Mononuclear cell (primary cell): ENCODE measurements around the gene CBX6. TPM values are rescaled to one million over a fixed set of nuclear protein-coding genes. Genes with fewer than 3 reads are reported as not detected.

Experiments used
- H3K27me3 ChIP-seq: 2 replicates; pipeline ENCODE4 v1.6.0; 2011; ENCODE audit warnings: low read length, control low read depth; ENCODE audit not compliant: insufficient read depth
- H3K4me1 ChIP-seq: 2 replicates; pipeline ENCODE4 v1.5.1; 2011; ENCODE audit warnings: mild to moderate bottlenecking, low read length, control low read depth; ENCODE audit not compliant: insufficient read depth
- H3K4me3 ChIP-seq: 2 replicates; pipeline ENCODE4 v1.5.1; 2011; ENCODE audit warnings: mild to moderate bottlenecking, low read length, moderate library complexity
- H3K9me3 ChIP-seq: 2 replicates; pipeline ENCODE4 v1.5.1; 2011; ENCODE audit warnings: low read depth, mild to moderate bottlenecking, control low read depth, low read length
- total RNA-seq: library from RNA; depleted of rRNA; stranded (reverse); fragments of >200 nt; gene quantifications from one replicate; pipeline ENCODE4 v1.2.3, GENCODE V29; 2012

CBX6 gene
- total RNA-seq, 1 donor = 28.7 TPM

DNA sequence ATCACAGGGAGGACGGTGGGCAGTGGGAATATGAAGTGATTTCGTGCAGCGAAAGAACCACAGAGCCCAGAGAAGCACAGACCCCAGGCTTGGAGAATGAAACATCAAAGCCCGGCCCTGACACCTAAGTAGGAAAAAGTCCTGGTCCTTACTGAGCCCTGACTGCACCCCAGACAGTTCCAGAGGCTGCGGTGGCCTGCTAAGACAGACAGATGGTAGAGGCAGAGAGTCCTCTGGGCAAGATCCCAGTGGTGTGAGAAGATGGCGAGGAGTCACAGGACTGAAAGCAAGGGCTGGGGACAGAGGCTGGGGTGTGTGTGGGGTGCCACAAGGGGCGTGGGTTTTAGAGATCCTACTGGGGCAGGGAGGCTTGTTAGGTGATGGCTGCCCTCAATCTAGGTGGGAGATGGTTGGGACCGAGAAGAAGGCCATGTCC lies 3.7 kb downstream of the CBX6 start:
- H3K4me1 ChIP-seq = peaks cover 30% of the 10 kb centered on the region
- H3K9me3 ChIP-seq = no peaks in the 10 kb centered on the region
- H3K4me3 ChIP-seq = no peak overlapping the region
- no peaks in the 10 kb centered on the region for H3K27me3 ChIP-seq

DNA sequence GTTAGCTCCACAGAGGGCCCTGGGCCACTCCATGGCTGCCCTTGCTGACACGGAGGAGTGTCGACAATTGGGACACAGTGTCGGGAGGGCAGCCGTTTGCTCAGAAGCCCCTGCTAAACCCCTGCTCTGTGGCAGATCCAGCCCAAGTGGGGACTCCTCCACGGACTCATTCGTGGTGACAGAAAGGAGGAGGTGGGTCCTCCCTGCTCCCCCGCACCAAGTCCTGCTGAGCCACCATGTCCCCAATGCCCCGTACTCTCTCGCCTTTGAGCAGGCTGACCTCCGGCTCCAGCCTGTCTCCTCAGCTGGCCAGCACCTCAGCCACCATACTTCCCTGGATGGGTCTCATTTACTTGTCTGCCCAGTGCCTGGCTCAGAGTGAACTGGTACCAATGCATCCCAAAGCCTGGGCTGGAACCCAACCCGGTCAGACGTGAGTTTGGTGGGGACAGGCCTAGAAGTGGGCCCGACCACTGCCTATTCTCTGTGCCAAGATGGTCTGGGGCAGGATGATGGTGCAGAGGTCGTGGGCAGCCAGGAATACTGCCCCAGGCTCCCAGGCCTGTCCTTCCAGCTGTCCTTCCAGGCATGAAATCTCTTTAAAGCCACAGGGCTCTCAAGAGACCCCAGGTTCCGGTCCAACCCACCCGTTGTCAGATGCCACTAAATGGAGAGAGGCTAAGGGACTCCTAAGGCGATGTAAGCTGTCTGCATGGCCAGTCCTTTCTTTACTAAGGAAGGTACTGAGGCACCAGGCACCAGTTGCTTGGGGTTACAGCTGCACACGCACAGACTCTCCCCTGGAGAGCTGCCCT lies 4.3 kb downstream of the CBX6 start:
- H3K27me3 ChIP-seq = no peaks in the 10 kb centered on the region
- peaks cover 30% of the 10 kb centered on the region for H3K4me1 ChIP-seq

DNA sequence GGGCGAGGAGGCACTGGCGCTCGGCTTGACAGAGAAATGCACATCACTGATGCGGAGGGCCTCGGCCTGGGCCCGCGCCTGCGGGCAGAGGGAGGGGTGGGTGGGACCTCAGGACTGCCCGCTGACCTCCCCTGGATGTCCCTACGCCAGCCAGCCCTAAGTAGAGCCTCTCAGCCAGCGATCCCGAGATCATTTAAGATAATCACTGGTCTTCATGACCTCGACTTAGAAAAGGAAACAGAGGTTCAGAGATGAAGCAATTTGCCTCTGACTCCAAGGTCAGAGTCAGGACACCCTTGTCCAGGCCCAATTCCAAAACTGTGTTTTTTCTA lies 4.9 kb downstream of the CBX6 start:
- peaks cover 30% of the 10 kb centered on the region for H3K4me1 ChIP-seq

More for the DNA sequence above, 4.3 kb downstream of the CBX6 start:
- no peak overlapping the region for H3K4me3 ChIP-seq
- no peaks in the 10 kb centered on the region for H3K9me3 ChIP-seq

DNA sequence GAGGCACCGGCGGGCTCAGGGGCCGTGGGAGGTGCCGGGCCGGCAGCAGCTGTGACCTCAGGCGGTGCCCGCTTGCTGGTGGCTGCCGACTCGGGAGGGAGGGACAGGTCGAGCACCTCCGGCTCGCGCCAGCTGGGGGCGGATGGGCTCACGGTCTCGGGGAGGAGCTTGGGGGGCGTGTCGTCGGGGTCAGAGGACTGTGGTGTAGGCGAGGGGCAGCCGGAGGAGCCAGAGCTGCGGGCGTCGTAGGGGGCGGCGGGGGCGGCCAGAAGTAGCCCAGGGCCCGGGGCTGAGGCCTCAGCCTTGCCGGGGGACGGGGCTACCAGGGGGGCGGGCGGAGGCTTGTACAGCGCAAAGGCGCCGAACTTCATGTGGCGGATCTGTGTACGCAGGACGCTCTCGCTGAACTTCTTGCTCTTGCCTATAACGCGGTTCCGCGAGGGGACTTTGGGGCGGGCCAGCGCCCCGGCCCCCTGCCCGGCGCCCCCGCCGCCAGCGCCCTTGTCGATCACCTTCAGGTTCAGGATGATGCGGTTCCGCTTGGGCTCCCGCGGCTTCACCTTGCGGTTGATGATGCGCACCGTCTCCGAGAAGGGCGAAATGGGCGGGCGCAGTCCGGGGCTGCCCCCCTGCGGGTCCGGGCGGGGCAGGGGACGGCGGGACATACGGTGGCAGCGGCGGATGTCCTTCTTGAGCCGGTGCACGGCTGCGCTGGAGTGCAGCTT lies 5.5 kb downstream of the CBX6 start:
- Histone ChIP-seq H3K9me3 (no peaks in the 10 kb centered on the region), H3K4me3 (no peak overlapping the region), H3K4me1 (peaks cover 30% of the 10 kb centered on the region), H3K27me3 (no peaks in the 10 kb centered on the region)

More for the DNA sequence above, 4.9 kb downstream of the CBX6 start:
- Histone ChIP-seq H3K9me3 (no peaks in the 10 kb centered on the region), H3K4me3 (no peak overlapping the region), H3K27me3 (no peaks in the 10 kb centered on the region)

DNA sequence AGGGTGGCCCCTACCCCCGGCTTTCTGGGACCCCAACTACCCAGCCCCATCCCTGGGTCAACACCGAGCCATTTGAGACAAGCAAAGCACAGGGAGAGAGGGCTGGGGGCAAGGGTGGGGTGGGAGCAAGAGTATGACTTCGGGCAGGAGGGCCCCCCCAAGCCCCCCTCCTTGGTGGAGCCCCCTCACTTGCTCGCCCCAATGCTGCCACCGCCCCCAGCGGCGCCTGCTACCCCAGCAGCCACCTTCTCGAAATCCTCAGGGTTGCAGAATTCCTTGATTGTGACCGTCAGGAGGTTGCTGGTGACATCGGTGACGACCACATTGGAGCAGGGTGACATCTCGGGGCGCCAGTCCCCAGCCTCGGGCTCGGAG lies 6.0 kb downstream of the CBX6 start:
- H3K27me3 ChIP-seq = no peaks in the 10 kb centered on the region
- H3K9me3 ChIP-seq = no peaks in the 10 kb centered on the region
- H3K4me1 ChIP-seq = peaks cover 25% of the 10 kb centered on the region
- H3K4me3 ChIP-seq = no peak overlapping the region

DNA sequence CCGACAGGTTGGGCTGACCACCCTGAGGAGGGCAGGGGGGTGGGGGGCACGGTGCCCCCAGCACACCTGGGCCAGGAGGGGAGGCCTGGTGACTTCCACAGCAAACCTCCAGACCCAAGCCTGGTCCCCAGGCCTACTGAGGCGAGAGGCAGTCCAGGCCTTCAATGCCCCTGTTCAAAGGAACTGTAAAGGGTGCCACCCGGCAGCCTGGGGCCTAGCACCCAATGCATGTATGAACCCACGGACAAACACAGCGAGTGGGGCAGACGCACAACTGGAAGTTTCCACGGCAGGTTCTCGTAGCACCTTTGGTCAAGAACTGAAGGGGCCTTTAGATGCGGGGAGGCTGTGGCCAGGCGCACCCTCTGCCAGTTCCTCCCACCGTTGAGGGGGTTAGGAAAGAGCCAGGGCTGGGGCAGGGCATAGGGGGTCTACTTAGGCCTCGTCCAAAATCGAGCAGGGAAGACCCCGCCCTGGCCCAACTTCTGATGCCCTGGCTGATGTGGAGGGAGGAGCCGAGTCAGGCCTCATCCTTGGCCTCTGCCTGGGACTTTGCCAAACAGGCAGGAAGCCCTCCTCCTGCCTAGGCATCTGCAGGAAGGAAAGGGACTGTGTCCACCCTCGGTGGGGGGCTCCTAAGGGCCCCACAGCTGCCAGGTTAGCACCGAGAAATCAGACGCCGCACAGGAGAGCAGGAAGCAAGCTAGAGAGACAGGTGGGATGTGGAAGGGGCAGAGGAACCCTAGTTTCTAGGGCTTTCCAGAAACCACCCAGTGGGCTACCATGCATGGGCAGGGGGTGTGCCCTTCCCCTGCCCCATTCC lies 6.6 kb downstream of the CBX6 start:
- H3K4me1 ChIP-seq = peaks cover 19% of the 10 kb centered on the region
- no peaks in the 10 kb centered on the region for H3K27me3 ChIP-seq
- H3K9me3 ChIP-seq = no peaks in the 10 kb centered on the region
- H3K4me3 ChIP-seq = no peak overlapping the region

DNA sequence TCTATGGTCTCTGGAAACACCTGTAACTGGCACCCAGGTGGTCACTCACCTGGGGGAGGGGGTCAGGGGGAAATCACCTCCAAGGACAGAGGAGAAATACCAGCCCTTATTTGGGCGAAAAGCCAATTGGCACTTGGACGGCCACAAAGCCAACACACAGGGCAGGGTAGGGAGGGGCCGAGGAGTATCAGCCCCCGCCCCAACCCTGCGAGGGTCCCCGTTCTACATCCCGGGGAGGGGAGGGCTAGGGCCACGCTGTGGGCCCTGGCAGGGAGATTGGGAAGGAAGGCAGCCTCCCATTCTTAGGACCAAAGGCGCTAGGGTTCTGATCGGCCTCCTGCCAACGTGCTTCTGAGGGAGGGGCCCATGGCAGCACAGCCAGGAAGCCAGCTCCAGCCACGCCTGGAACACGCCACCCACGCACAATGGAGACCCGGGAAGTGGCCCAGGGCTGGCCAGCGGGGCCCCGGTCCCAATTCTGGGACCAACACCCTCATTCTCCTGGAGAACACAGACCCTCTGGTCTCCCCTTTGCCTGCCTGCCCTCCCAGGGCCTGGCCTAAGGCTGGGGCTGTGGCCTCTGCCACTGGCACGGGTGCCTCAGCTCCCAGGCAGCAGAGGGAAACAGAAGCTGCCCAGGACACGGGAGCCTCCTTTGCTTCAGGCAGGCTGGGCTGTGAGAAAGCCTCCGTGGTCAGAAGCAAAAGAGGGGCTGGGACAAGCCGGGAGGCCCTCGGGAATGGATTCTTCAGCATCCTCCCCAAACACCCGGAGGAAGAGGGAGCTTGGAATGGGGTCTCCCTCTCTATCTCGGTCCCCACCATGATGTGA lies 7.4 kb downstream of the CBX6 start:
- no peaks in the 10 kb centered on the region for H3K9me3 ChIP-seq
- H3K4me1 ChIP-seq = peaks cover 11% of the 10 kb centered on the region
- no peaks in the 10 kb centered on the region for H3K27me3 ChIP-seq
- H3K4me3 ChIP-seq = no peak overlapping the region

DNA sequence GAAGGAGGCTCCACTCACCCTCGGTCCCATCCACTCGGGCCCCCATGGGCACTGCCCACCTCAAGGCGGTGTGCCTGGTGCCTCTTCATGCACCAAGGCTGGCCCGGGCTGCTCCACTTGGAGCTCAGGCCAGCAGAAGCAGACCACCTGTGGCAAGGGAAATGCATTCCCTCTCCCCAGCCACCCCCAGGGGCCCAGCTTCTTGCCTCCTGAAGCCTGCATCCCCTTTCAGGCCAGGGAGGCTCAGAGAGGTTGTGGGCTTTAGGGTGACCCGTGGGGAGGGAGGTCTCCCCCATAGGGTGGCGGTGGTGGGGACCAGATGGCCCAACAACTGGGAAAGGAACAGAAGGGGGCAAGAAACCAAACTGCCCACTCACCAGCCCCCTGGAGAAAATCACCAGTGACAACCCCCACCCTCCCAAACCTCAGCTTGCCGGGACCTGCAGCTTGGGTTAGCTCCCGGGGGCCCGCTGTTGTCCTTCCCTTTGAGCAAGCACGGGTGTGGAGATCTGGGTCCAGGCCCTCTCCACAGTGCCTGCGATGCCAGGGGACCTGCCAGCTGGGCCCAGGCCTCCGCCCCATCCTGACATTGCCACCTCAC lies 8.4 kb downstream of the CBX6 start:
- Histone ChIP-seq H3K9me3 (no peaks in the 10 kb centered on the region), H3K4me1 (peaks cover 2% of the 10 kb centered on the region), H3K4me3 (no peak overlapping the region), H3K27me3 (no peaks in the 10 kb centered on the region)

DNA sequence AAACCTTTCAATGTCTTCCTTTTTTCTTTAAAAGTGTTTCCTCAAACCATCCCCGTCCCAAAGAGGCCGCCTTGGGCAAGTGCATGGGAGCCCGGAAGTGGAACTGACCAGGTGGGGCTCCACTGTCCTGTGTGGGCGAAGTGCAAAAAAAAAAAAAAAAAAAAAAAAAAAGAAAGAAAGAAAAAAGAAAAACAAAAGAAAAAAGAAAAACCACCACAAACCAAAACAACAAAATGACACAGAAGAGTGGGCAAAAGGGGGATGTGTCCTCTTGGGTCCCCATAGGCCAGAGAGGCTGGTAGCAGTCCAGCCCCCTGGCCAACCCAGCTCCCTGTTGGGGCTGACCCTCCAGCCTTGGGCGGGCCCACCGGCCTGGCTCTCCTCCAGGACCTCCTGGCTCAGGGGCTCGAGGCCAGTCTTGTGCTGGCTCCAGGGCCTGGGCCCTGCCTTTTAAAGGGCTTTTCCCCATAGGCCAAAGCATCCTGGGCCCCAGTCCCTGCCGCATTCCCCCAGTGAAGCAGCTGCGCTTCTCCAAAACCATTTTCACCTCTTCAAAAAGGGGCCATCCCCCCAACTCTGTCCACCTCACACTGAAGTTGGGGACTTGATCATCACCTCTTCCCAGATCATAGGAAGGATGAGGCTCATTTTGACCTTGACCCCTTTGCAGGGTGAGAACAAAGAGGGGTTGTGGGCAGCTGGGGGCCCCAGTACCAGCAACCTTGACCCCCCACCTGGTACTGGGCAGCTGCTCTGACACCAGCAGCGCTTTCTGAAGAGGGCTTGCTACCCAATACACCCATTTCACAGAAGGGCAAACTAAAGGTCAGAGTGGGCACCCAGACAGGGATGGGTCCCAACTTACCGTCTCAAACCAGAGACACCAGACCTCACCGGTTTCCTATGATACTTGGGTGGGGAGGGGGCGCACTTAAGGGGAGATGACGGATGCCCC lies 9.4 kb downstream of the CBX6 start:
- no peaks in the 10 kb centered on the region for H3K27me3 ChIP-seq
- no peaks in the 10 kb centered on the region for H3K4me1 ChIP-seq
- no peak overlapping the region for H3K4me3 ChIP-seq
- no peaks in the 10 kb centered on the region for H3K9me3 ChIP-seq

DNA sequence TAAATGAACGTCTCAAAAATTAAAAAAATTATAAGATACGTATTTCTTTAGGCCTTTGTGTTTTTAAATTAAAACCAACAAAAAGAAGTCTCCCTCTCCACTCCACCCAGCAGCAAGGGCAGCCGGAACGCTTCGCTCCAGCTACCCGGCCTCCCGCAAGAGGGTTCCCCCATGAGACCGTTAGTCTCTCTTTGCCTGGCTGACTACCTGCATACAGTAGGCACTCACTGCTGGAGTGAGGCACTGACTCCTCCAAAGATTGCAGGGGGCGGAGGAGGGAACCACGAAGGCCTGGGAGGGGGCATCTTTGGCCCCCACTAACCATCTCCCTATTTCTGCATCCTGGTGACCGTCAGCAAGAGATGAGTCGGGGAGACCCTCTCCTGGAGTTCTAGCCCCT lies 10.1 kb downstream of the CBX6 start:
- no peaks in the 10 kb centered on the region for H3K27me3 ChIP-seq
- no peaks in the 10 kb centered on the region for H3K9me3 ChIP-seq
- no peak overlapping the region for H3K4me3 ChIP-seq
- no peaks in the 10 kb centered on the region for H3K4me1 ChIP-seq

DNA sequence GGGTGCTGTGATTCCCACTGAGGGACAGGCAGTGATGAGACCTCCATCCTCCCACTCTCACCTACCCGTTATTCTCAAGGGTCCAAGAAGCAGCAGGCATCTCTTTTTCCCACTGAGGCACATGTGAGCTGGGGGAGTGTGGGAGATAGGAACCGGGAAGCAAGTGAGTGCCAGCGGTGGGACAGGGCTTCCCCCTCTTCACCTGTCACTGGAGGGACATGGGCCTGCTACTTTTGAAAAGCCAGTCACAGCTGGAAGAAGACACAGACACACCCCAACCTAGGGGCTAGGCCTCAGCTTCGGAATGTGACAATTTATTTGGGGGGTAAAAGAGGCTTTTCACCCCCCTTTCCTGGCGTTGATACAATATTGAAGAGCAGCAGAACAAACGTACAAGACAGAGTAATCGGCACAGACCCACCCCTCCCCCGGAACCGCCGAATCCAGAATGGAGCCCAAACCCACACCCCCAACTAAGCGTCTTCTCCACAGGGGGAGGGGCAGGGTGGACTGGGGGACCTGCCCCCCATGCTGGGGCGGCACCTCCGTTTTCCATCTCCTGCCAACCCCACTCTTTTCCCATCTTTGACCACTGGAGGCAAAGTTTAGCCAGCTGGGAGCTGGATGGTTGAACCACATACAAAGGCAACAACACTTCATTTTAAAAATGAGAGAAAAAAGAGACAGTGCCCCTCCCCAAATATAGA lies 10.7 kb downstream of the CBX6 start:
- H3K4me1 ChIP-seq = no peaks in the 10 kb centered on the region
- no peak overlapping the region for H3K4me3 ChIP-seq
- no peaks in the 10 kb centered on the region for H3K27me3 ChIP-seq
- H3K9me3 ChIP-seq = no peaks in the 10 kb centered on the region

DNA sequence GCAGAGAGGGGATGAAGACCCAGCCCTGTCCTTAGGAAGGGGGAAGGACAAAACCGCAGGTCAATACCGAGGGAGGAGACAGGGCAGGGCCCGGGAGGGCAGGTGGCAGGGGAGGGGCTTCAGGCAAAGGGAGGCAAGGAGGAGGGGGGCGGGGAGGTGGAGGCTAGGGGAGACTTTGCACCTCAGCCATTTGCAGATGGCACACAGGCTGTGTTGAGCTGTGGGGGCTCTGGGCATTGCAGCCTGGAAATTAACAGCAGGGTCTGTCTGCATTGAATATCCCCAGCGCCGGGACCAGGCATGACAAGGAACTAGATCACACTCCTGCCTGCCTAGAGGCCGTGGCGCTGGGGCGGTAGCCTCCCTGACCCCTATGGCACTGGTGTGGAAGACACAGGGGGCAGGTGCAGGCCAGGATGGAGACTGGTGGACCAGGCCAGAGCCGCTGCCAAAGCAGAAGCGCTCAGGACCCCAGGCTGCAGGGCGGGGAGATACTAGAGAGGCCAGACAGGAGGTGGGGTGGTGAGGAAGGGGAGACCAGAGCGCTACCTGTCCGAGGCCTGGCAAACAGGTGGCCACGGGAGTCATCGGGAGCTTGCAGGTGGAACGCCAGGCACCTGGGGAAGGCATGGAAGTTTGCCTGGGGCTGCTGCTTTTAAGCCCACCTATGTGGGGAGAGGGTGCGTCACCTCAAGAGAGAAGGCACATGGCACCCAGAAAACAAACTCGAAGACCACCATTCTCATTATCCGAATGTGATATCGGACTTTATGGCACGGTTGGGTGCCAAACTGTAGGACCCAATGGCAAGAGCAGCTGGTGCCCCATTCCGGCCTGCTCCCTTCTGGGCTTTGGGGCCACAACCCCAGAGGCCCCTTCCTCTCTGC lies 11.5 kb downstream of the CBX6 start:
- H3K27me3 ChIP-seq = no peaks in the 10 kb centered on the region
- H3K4me3 ChIP-seq = no peak overlapping the region
- no peaks in the 10 kb centered on the region for H3K9me3 ChIP-seq
- H3K4me1 ChIP-seq = no peaks in the 10 kb centered on the region
